DMS53 (cell line): ENCODE measurements around the gene KCNQ2.

ENCODE experiments used
- DNase-seq: peaks from one replicate; lab custom pipeline; 2025; lab: John Stamatoyannopoulos, UW

The KCNQ2 gene

DNA sequence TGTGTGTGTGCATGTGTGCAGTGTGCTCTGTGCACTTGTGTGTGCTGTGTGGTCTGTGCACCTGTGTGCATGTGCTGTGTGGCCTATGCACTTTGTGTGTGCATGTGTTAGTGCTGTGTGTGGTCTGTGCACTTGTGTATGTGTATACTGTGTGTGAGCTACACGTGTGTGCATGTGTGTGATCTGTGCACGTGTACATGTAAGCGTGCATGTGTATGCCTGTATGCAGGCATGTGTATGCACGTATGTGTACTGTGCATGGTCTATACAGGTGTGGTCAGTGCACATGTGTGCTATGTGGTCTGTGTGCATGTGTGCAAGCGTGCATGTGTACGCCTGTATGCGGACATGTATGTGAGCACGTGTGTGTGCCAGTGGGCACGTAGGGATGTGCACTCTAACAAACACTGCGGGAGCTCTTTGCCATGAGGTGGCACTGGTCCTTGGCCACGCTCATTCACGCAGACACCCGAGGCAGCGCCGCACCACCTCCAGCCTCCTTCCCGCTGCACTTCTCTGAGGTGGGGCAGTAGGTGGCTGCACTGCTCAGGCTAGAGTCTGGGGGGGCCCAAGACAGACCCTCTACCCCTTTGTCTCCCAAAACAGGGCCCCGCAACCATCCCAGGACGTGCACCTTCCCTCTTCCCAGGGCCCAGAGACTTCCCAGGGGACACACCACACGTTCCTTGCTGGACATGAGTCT is 68.9 kb downstream of the KCNQ2 start:
- no peak for DNase-seq

- no peak for DNase-seq
Observed at GRCh38 chr20:63402860-63403220, 69.6 kb downstream of the KCNQ2 start.

DNA sequence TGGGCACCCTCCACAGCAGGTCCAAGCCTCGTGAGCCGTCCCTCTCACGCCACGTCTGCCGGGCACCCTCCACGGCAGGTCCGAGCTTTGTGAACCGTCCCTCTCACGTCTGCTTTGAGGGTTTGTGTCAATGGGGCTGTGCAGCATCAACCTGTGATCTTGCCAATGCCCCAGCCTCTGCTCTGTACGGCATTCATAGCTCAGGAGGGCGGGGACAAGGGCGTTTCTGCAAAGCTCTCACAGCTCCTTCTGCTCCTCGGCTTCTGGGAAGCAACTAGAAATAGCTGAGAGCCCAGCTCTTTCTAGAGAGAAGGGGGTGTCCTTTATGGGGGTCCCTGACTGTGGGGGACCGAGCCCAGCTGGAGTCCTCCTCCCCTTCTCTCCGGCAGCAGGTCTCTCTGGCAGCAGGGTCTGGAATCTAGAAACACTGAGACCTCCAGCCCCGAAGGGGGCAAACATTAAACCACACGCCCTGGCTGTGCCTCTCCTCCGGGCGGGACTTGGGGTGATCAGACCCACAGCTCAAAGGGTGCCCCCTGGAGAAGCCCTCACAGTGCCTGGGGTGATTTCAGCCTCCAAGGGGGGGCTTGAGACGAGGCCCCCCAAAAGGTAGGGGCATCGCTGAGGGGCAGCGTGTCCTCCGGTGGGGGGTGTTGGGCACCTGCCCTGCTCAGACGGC is 70.1 kb downstream of the KCNQ2 start:
- no peak for DNase-seq

DNA sequence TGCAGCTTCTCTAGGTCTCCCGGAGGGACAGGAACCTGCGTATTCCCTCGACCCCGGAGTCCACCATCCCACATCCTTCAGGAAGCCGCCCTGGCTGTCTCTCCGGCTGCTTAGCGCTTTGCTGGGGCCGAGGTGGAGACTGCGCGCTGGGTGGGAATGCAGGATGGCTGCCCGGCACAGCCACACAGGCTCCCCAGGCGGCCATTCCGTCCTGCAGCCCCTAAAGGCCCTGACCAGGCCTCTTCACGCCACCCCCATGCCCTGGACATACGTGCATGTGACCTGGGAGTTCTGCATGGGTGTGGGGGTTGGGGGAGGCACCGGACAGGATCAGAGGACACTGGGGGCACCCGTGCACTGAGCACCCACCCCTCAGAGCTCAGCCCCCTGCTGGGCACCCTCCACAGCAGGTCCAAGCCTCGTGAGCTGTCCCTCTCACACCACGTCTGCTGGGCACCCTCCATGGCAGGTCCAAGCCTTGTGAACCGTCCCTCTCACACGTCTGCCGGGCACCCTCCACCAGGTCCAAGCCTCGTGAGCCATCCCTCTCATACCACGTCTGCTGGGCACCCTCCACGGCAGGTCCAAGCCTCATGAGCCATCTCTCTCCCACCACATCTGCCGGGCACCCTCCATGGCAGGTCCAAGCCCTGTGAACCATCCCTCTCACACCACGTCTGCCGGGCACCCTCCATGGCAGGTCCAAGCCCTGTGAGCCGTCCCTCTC is 70.9 kb downstream of the KCNQ2 start:
- no peak for DNase-seq

DNA sequence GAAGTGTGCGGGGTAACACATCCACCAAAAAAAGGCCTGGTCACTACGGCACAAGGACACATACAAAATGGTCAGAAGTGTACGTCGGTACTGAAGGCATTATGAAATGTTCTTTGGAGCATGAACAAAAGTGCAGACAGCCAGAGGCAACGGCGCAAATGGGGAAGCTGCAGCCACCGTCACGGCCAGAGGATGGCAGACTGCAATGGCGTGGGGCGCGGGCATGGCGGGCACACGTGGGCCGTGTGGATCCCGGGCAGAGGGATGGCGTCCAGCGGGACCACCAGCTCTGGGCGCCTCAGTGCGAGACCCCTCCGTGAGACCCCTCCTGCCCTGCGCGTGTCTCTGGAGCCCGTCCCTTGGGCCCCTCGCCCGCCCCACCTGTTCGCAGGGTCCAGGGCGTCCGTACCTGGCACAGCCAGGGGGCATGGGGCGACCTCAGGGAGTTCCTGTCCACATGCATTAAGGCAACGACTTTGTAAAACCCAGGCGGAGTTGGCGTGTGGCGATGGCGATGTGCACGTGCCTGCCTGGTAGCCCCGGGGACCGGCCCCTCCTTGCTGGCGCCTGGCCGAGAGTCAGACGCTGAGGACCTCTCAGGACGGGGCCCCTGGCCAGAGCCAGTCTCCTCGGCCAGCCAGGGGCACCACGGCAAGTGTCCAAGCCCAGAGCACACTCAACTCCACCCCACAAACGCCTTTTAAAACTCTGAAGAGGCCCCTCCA is 71.8 kb downstream of the KCNQ2 start:
- no peak for DNase-seq

DNA sequence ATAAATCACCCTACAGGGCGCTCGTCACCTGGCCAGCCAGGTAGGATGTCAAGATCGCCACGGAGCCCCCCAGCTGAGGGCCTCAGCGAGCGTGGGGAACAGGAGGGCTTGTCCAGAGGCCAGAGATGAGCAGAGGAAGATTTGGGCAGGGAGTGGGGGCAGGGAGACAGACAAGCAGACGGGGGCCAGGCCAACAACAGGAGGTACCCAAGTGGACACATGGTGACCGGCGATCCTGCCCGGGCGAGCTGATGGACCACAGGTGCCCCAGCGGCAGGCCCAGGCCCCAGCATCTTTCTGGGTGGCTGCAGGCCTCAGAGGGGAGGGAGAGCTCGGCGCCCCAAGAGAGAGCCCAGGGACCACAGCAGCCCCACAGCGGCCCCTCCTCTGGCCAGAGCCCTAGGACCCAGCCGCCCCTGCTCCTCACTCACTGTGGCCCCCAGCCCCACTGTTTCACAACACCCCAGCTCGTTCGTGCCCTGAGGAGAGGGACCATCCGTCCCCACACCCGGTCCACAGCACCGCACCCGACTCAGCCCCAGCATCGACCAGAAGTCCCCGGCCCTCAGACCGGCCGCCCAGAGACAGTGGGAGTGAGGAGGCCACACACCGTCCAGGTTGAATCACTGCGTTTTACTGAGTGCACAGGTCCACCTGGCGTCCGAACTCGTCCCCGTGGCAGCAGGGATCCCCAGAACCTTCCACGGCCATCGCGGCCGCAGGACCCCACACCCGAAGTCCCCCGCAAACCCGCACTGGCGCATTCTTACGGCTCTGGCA is 72.7 kb downstream of the KCNQ2 start:
- DNase-seq, result no peak

GRCh38 chr20:63398744-63399514 is 73.5 kb downstream of the KCNQ2 start:
- no peak for DNase-seq

- no peak for DNase-seq
Observed at GRCh38 chr20:63397946-63398450, 74.5 kb downstream of the KCNQ2 start.

DNA sequence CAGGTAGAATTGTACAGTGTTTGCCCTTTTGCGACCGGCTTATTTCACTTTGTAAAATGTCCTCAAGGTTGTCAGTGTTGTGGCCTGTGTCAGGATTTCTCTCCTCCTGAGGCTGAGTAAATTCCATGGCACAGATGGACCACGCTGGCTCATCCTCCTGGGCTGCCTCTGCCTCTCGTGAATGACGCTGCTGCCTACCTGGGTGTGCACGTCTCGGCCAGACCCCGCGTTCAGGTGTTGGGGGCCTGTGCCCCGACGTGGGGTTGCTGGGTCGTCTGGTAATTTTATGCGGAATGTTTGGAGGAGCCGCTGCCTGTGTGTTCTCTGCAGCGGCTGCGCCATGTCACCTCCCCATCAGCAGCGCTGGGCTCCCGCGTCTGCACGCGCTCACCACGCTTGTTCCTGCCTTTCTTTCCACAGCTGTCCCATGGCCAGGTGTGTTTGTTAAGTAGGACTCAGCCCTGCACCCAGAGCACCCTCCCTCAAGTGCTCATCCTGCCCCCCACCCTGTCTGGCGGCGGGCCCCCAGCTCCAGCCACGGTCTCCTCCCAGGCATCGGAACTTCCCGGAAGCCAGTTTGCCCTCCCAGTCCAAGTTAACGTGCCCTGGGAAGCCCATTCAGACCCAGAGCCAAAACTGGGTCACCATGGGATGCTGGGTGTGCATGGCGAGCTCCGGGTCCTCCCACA is 75.2 kb downstream of the KCNQ2 start:
- DNase-seq, result no peak

- no peak for DNase-seq
Observed at GRCh38 chr20:63396300-63396699, 76.2 kb downstream of the KCNQ2 start.

- DNase-seq, result no peak
Observed at GRCh38 chr20:63395723-63396122, 76.7 kb downstream of the KCNQ2 start.

DNA sequence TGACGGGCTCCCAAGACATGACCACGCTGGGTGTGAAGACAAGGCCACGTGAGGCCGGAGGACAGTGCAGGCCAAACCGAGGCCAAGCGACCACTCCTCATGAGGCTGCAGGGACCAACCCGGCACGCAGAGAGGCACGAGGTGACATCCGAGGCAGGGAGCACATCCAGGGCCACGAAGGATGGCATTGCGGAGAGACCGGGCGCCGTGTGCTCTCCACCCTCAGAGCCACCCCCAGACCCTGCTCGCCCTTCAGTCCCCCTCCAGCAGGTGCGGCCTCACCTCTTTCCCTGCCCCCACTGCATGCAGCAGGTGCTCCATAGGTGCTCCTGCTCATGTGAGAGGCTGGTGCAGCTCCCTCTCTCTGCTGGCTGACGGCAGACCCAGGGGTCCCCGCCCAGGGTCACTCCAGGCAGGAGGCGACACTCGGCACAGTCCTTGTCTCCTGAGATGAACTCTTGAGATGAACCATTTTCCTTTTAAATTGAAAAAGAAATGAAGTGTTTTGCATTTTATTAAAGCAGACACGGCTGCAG is 77.5 kb downstream of the KCNQ2 start:
- DNase-seq, result no peak

GRCh38 chr20:63394069-63394919 is 78.2 kb downstream of the KCNQ2 start:
- DNase-seq, result no peak

DNA sequence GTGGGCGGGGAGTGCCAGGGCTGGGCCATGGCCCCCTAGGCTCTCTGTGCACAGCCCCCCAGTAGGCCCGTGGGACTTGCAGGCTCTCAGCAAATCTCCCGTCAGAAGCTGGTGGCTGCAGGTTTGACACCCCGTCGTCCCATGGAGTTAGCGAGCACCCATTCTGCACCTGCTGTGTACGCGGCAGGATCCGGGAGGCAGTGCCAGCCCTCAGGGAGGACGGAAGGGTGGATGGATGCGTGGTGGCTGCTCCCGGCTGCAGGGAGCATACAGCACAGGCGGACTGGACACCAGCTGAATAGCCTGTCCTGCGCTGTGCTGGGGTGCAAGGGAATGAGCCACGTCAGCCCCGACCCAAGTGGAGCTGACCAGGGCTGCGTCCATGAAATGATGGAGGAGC is 78.9 kb downstream of the KCNQ2 start:
- no peak for DNase-seq

DNA sequence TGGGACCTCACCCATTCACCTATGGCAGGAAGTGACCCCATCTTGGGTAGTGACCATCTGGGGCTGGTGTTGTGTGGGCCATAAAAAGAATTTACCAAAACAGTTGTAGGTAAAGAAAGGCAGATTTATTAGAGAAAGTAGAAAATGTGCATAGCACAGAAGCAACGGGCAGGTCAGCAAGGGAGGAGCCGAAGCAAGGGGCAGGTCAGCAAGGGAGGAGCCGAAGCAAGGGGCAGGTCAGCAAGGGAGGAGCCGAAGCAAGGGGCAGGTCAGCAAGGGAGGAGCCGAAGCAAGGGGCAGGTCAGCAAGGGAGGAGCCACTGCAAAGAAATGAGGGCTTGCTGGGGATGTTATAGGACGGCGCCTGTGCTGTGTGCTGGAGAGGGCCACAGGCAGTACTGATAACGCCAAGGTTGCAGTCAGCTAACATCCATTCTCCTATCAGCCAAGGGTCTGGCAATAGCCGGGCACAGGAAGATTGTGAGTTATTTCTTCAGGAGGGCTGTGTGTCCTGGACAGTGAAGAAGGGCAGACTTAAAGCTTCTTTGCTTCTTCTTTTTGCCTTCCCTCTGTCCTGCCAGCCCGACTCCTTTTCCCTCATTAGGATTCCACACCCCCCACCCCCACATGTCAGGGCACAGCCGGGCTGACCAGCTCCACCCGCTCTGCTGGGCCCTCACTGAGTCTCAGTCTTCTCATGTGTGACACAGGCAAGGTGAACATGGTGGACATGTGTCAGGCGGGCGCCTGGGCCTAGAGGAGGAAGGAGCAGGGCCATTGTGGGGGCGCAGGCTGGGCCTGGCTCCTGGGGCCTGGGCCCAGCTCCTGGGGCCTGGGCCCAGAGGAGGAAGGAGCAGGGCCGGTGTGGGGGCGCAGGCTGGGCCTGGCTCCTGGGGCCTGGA is 79.7 kb downstream of the KCNQ2 start:
- no peak for DNase-seq

GRCh38 chr20:63387917-63388316 is 84.5 kb downstream of the KCNQ2 start:
- no peak for DNase-seq

DNA sequence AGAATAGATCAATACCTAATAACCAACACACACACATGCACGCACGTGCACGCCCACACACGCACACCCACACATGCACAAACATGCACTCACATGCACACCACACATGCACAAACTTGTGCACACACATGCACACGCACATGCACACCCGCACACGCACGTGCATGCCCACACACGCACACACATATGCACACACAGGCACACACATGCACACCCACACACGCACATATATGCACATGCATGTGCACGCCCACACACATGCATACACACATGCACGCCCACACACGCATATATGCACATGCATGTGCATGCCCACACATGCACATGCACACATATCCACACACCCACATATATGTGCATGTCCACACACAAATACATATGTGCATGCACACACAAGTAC is 85.1 kb downstream of the KCNQ2 start:
- DNase-seq, result no peak

GRCh38 chr20:63386491-63386890 is 86.0 kb downstream of the KCNQ2 start:
- no peak for DNase-seq
